Measurements from ENCODE around the gene THUMPD3. TPM values are rescaled to one million over a fixed set of nuclear protein-coding genes. Genes with fewer than 3 reads are reported as not detected.

Gene THUMPD3
- total RNA-seq = 45.4 and 67.7 TPM in 2 replicates

GRCh38 chr3:9362731-9363530, at the start of gene THUMPD3:
Gene THUMPD3 (plus strand): TSS chr3:9363054. CDS start chr3:9365069, 2,015 bp downstream.

GRCh38 chr3:9397332-9397905, 34.6 kb downstream of the THUMPD3 start, which contains the start of gene SETD5:
Gene SETD5 (plus strand): TSS chr3:9397615. CDS start chr3:9428939, 31,324 bp downstream.

Other genes with a start within 250 kb of the THUMPD3 start
- 2.5 and 9.3 TPM in 2 replicates for gene SRGAP3, start 113.4 kb upstream of the THUMPD3 start, total RNA-seq
- gene SETD5, start 34.6 kb downstream of the THUMPD3 start, total RNA-seq = 36.6 and 42.8 TPM in 2 replicates
- not detected in 2 replicates for gene LHFPL4, start 190.8 kb downstream of the THUMPD3 start, total RNA-seq